Adrenal gland (tissue), 12 donors: Measurements from ENCODE around the gene ZNF808. TPM values are rescaled to one million over a fixed set of nuclear protein-coding genes. Genes with fewer than 3 reads are reported as not detected.
"Not testable (repeated sequence)": the region's sequence is repeated elsewhere in the genome, so short reads cannot be mapped to it uniquely, and the experiment has no call there.

Experiments
- DNase-seq, 7 donors: peaks; one replicate each; pipeline ENCODE4 v3.0.0-alpha.2; 2019 to 2020
- H3K27ac ChIP-seq, 5 donors: fragments of 200-600 bp; sonication (generic) in 4 of 5; 1 replicate in 3 of 5; 2 replicates in 2 of 5; pipeline versions ENCODE4 v1.5.1 to v1.8.0; 2016 to 2020; ENCODE audit warnings: mild to moderate bottlenecking in 1 of 5
- H3K27me3 ChIP-seq: fragments of 200-600 bp; 2 replicates; pipeline ENCODE4 v1.8.0; 2021
- H3K36me3 ChIP-seq, 2 donors: fragments of 200-600 bp; replicated peaks in 1 of 2; 1 replicate in 1 of 2; 2 replicates in 1 of 2; pipeline versions ENCODE4 v1.5.1 to v1.8.0; 2018 to 2022
- H3K4me1 ChIP-seq, 2 donors: fragments of 200-600 bp; replicated peaks in 1 of 2; 1 replicate in 1 of 2; 2 replicates in 1 of 2; pipeline versions ENCODE4 v1.5.1 to v1.8.0; 2018 to 2021
- H3K4me3 ChIP-seq, 4 donors: fragments of 200-600 bp; sonication (generic) in 3 of 4; one replicate each; pipeline ENCODE4 v1.5.1; 2016 to 2018
- H3K9me3 ChIP-seq, 3 donors: fragments of 200-600 bp; sonication (generic) in 1 of 3; replicated peaks in 1 of 3; 1 replicate in 2 of 3; 2 replicates in 1 of 3; pipeline versions ENCODE4 v1.5.1 to v1.8.0; 2016 to 2021
- CTCF ChIP-seq, 6 experiments: fragments of 450-650 bp in 4 of 6; fragments of 200-600 bp in 2 of 6; sonication (generic) in 1 of 6; IDR thresholded peaks; 1 replicate in 5 of 6; 2 replicates in 1 of 6; pipeline versions ENCODE4 v1.5.1 to v1.8.0; 2016 to 2021; ENCODE audit warnings: antibody characterized with exemption in 6 of 6, mild to moderate bottlenecking in 2 of 6, moderate library complexity in 1 of 6
- POLR2A ChIP-seq, 2 donors: fragments of 450-650 bp; IDR thresholded peaks; one replicate each; pipeline ENCODE4 v1.6.1; 2017; ENCODE audit warnings: antibody characterized with exemption in 2 of 2, mild to moderate bottlenecking in 2 of 2, moderate library complexity in 1 of 2
- WGBS, 4 donors: extraction: QIAGEN DNeasy Blood & Tissue Kit in 2 of 4; methylation state at CpG; one replicate each; pipeline versions ENCODE4 v1.1.5 to v1.1.7; 2013 to 2017; 5-methylcytosine and 5-hydroxymethylcytosine counted together
- intact Hi-C, 2 donors: fragments of 100-400 bp; cut with DNase I; formaldehyde crosslinking; loops; one replicate each; pipeline versions ENCODE4 v1.14.1 to v1.15.0; 2022 to 2023
- polyA plus RNA-seq, 3 donors: library from polyadenylated mRNA; stranded (reverse); fragments of 200-250 nt in 2 of 3; fragments of 350-450 nt in 1 of 3; fragmentation: Illumina TruSeq in 1 of 3; extraction: RNeasy Lipid Tissue Mini Kit (QIAGEN cat#74804) in 1 of 3; gene quantifications; one replicate each; pipeline ENCODE4 v1.2.3, GENCODE V29; 2013 to 2014
- total RNA-seq, 9 donors: library from RNA; depleted of rRNA in 4 of 9; stranded (reverse); fragments of >200 nt in 4 of 9; fragments of 120-200 nt in 1 of 9; fragmentation: NEBNext Ultra II Directional in 1 of 9; extraction: Animal tissue kit (Norgen Biotek cat#: 25700) in 1 of 9; gene quantifications; one replicate each; pipeline versions ENCODE4 v1.1.0 to v1.2.4, GENCODE V29; 2013 to 2023
- donor health status: healthy with polysubstance abuse.
- donor health status: Bipolar disorder and iron deficiency.
- donor health status: DM: yes; HTN: yes; CAD: no.
- donor health status: DM: no; HTN: no; CAD: no.
- donor health status: DM: no; HTN: no; CAD: no.
- donor health status: DM: yes; HTN: yes; CAD: no.

ZNF808 gene
- total and polyA plus RNA-seq, 12 donors: 1.6 to 28.8 (median 14.2) TPM

- Histone ChIP-seq H3K27ac (no peak overlapping the region), H3K4me1 (peaks cover 0 to 3% of the 10 kb centered on the region in 2 donors), H3K4me3 (no peak overlapping the region), H3K9me3 (peaks cover 0 to 19% (median 0%) of the 10 kb centered on the region in 3 donors), H3K27me3 (no peaks in the 10 kb centered on the region), H3K36me3 (no peaks in the 10 kb centered on the region)
- intact Hi-C loops: no loop called here
- no peak for TF ChIP-seq POLR2A (IDR thresholded peaks at IDR 0.05)
- TF ChIP-seq CTCF (IDR thresholded peaks at IDR 0.05): no peak
- WGBS, 4 donors: 90 to 94% (median 93%) methylated on average over 6 of the region's 6 CpGs
- no peak for DNase-seq
These were observed 38.7 kb downstream of the ZNF808 start for GRCh38 chr19:52566121-52566520.

- intact Hi-C loops: no loop called here
- no peaks in the 10 kb centered on the region for H3K27me3 ChIP-seq
- no peaks in the 10 kb centered on the region for H3K36me3 ChIP-seq
- peaks cover 0 to 19% (median 0%) of the 10 kb centered on the region in 3 donors for H3K9me3 ChIP-seq
- no peak overlapping the region for H3K27ac ChIP-seq
- no peak for DNase-seq
- H3K4me1 ChIP-seq: peaks cover 0 to 3% of the 10 kb centered on the region in 2 donors
- TF ChIP-seq POLR2A (IDR thresholded peaks at IDR 0.05) (no peak), CTCF (IDR thresholded peaks at IDR 0.05) (no peak)
- 91 to 95% (median 92%) methylated on average over 2 of the region's 2 CpGs for WGBS, 4 donors
- H3K4me3 ChIP-seq: no peak overlapping the region
These were observed 39.1 kb downstream of the ZNF808 start for GRCh38 chr19:52566588-52566987.

GRCh38 chr19:52567921-52568320 lies 40.5 kb downstream of the ZNF808 start:
- Histone ChIP-seq H3K36me3 (no peaks in the 10 kb centered on the region), H3K4me1 (peaks cover 0 to 3% of the 10 kb centered on the region in 2 donors), H3K27ac (no peak overlapping the region), H3K27me3 (no peaks in the 10 kb centered on the region), H3K4me3 (no peak overlapping the region), H3K9me3 (peaks cover 0 to 14% (median 0%) of the 10 kb centered on the region in 3 donors)
- TF ChIP-seq POLR2A (IDR thresholded peaks at IDR 0.05): no peak
- no peak for TF ChIP-seq CTCF (IDR thresholded peaks at IDR 0.05)
- intact Hi-C loops: no loop called here
- DNase-seq: no peak
- 96 to 99% (median 97%) methylated on average over 13 to 14 of the region's 14 CpGs for WGBS, 4 donors

- intact Hi-C loops: not testable (repeated sequence)
- 5 to 13% (median 9%) methylated on average over 11 to 13 of the region's 13 CpGs for WGBS, 4 donors
These were observed 42.2 kb downstream of the ZNF808 start for GRCh38 chr19:52569638-52569999.

More at GRCh38 chr19:52569638-52569999, 42.2 kb downstream of the ZNF808 start:
- H3K4me1 ChIP-seq, H3K27me3 ChIP-seq, H3K36me3 ChIP-seq: not testable (repeated sequence)
- H3K9me3 ChIP-seq: peaks cover 0 to 14% (median 0%) of the 10 kb centered on the region in 3 donors
- H3K4me3 ChIP-seq: peak overlapping the region in 2 of 4 donors; percentile 54 to 65
- peak in 2 of 7 donors; percentile 29 to 38 for DNase-seq
- H3K27ac ChIP-seq: peak overlapping the region in 4 of 5 donors; percentile 69 to 89 (median 78)
